SK-N-SH treated with all-trans-retinoic acid at 6 μM for 48 hours (cell line): ENCODE measurements around the gene TRRAP.

ENCODE experiments used
- ATAC-seq: fragments of 200-7000 bp; cut with Tn5 transposase; 3 replicates; pipeline ENCODE4 v1.9.1; 2020; ENCODE audit warnings: mild to moderate bottlenecking, moderate library complexity
- ARNTL ChIP-seq: fragments of 450-650 bp; formaldehyde crosslinking; IDR thresholded peaks from 2 replicates; pipeline ENCODE4 v1.5.0; 2020; ENCODE audit warnings: low read depth, mild to moderate bottlenecking, moderate library complexity, borderline replicate concordance
- BACH2 ChIP-seq: fragments of 250-450 bp; sonication (Bioruptor Pico); IDR thresholded peaks from 2 replicates; pipeline ENCODE4 v1.9.0; 2021; ENCODE audit warnings: mild to moderate bottlenecking, borderline replicate concordance
- CSDC2 ChIP-seq: fragments of 250-450 bp; sonication (Bioruptor Pico); IDR thresholded peaks from 2 replicates; pipeline ENCODE4 v1.5.0; 2020; ENCODE audit warnings: mild to moderate bottlenecking, moderate library complexity
- ESRRG ChIP-seq: fragments of 250-450 bp; sonication (Bioruptor Pico); IDR thresholded peaks from 2 replicates; pipeline ENCODE4 v1.6.1; 2021; ENCODE audit warnings: mild to moderate bottlenecking
- GLIS3 ChIP-seq: fragments of 250-450 bp; sonication (Bioruptor Pico); IDR thresholded peaks from 2 replicates; pipeline ENCODE4 v1.5.0; 2020; ENCODE audit warnings: mild to moderate bottlenecking, moderate library complexity
- ISL1 ChIP-seq: fragments of 250-450 bp; sonication (Bioruptor Pico); IDR thresholded peaks from 2 replicates; pipeline ENCODE4 v2.1.2; 2022; ENCODE audit warnings: mild to moderate bottlenecking, moderate library complexity
- OSR1 ChIP-seq: fragments of 250-450 bp; sonication (Bioruptor Pico); IDR thresholded peaks from 2 replicates; pipeline ENCODE4 v1.8.0; 2022; ENCODE audit warnings: moderate library complexity, mild to moderate bottlenecking, inconsistent platforms
- PPARA ChIP-seq: fragments of 250-450 bp; sonication (Bioruptor Pico); IDR thresholded peaks from 2 replicates; pipeline ENCODE4 v1.5.0; 2020; ENCODE audit warnings: mild to moderate bottlenecking, borderline replicate concordance
- SNAI2 ChIP-seq: fragments of 250-450 bp; sonication (Bioruptor Pico); IDR thresholded peaks from 2 replicates; pipeline ENCODE4 v1.5.0; 2020; ENCODE audit warnings: mild to moderate bottlenecking, moderate library complexity
- TCF4 ChIP-seq: fragments of 250-450 bp; sonication (Bioruptor Pico); IDR thresholded peaks from 2 replicates; pipeline ENCODE4 v1.8.0; 2021; ENCODE audit warnings: mild to moderate bottlenecking, moderate library complexity, borderline replicate concordance
- TOX ChIP-seq: fragments of 250-450 bp; sonication (Bioruptor Pico); IDR thresholded peaks from 2 replicates; pipeline ENCODE4 v1.8.0; 2021; ENCODE audit warnings: mild to moderate bottlenecking, moderate library complexity, borderline replicate concordance
- ZC3H10 ChIP-seq: fragments of 250-450 bp; sonication (Bioruptor Pico); IDR thresholded peaks from 2 replicates; pipeline ENCODE4 v1.5.1; 2021; ENCODE audit warnings: mild to moderate bottlenecking, moderate library complexity
- ZFP3 ChIP-seq: fragments of 250-450 bp; sonication (Bioruptor Pico); IDR thresholded peaks from 2 replicates; pipeline ENCODE4 v1.5.0; 2020; ENCODE audit warnings: mild to moderate bottlenecking, moderate library complexity
- ZFP30 ChIP-seq: fragments of 450-650 bp; formaldehyde crosslinking; IDR thresholded peaks from 2 replicates; pipeline ENCODE4 v1.5.0; 2022; ENCODE audit warnings: mild to moderate bottlenecking, moderate library complexity
- ZNF565 ChIP-seq: fragments of 450-650 bp; formaldehyde crosslinking; conservative IDR thresholded peaks from 2 replicates; pipeline ENCODE4 v1.5.0; 2020; ENCODE audit warnings: low read depth, mild to moderate bottlenecking, moderate library complexity
- ZNF70 ChIP-seq: fragments of 450-650 bp; formaldehyde crosslinking; IDR thresholded peaks from 2 replicates; pipeline ENCODE4 v1.5.0; 2020; ENCODE audit warnings: mild to moderate bottlenecking, moderate library complexity
- ZNF8 ChIP-seq: fragments of 450-650 bp; formaldehyde crosslinking; IDR thresholded peaks from 2 replicates; pipeline ENCODE4 v1.5.0; 2020; ENCODE audit warnings: mild to moderate bottlenecking, moderate library complexity
- TF ChIP-seq, protein P1 (sequence below): fragments of 250-450 bp; sonication (Bioruptor Pico); IDR thresholded peaks from 2 replicates; pipeline ENCODE4 v1.5.0; 2020; ENCODE audit warnings: mild to moderate bottlenecking, moderate library complexity
- TF ChIP-seq, protein P2 (sequence below): fragments of 250-450 bp; sonication (Bioruptor Pico); IDR thresholded peaks from 2 replicates; pipeline ENCODE4 v1.8.0; 2021; ENCODE audit warnings: low read depth, mild to moderate bottlenecking, moderate library complexity, borderline replicate concordance
- TF ChIP-seq, protein P3 (sequence below): fragments of 250-450 bp; sonication (Bioruptor Pico); IDR thresholded peaks from 2 replicates; pipeline ENCODE4 v1.5.1; 2021; ENCODE audit warnings: mild to moderate bottlenecking, moderate library complexity
- TF ChIP-seq, protein P4 (sequence below): fragments of 250-450 bp; sonication (Bioruptor Pico); IDR thresholded peaks from 2 replicates; pipeline ENCODE4 v1.8.0; 2020; ENCODE audit warnings: mild to moderate bottlenecking, moderate library complexity, borderline replicate concordance

TRRAP gene

DNA sequence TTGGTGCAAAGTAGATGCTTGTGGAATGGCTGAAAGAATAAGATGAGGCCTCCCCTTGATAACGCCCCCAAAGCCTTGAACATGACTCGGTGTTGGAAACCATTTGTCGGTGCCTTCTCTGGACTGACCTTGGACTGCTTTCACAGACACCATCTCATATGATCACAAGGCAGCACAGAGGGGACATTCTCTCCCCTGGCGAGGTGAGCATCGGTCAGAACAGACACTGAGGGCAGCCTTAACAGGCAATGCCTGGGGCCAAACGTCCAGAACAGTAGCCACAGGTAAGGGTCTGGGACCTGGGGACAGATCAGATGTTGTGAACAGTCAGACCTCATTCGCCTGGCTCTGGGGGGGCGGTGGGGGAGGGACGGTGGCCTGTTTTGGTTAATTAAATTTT lies 2.8 kb upstream of the TRRAP start:
- ATAC-seq = no peak
- TF ChIP-seq PPARA (CRISPR knock-in tag) = no peak

DNA sequence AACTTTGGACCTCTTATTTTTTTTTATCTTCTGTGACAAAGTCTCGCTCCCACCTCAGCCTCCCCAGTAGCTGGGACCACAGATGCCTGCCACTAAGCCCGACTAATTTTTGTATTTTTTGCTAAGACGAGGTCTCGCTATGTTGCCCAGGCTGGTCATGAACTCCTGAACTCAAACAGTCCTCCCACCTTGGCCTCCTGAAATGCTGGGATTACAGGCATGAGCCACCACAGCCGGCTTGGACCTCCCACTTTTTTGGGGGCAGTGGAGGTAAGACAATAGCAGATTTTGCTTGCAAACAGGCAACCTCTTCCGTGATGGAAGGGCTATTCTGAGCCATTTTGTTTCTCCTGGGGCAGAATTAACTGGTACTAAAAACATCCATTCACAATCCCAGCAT lies 1.2 kb upstream of the TRRAP start:
- TF ChIP-seq BACH2 (no peak), PPARA (CRISPR knock-in tag) (no peak), ZFP30 (CRISPR knock-in tag) (no peak), OSR1 (no peak), ZNF70 (CRISPR knock-in tag) (no peak), TCF4 (CRISPR knock-in tag) (no peak), SNAI2 (CRISPR knock-in tag) (no peak), ZFP3 (CRISPR knock-in tag) (no peak), GLIS3 (CRISPR knock-in tag) (no peak), ESRRG (no peak), ZC3H10 (no peak), TOX (no peak), ARNTL (CRISPR knock-in tag) (no peak), ZNF8 (CRISPR knock-in tag) (no peak), CSDC2 (CRISPR knock-in tag) (no peak), ZNF565 (CRISPR knock-in tag) (no peak)
- TF ChIP-seq, protein P1, sequence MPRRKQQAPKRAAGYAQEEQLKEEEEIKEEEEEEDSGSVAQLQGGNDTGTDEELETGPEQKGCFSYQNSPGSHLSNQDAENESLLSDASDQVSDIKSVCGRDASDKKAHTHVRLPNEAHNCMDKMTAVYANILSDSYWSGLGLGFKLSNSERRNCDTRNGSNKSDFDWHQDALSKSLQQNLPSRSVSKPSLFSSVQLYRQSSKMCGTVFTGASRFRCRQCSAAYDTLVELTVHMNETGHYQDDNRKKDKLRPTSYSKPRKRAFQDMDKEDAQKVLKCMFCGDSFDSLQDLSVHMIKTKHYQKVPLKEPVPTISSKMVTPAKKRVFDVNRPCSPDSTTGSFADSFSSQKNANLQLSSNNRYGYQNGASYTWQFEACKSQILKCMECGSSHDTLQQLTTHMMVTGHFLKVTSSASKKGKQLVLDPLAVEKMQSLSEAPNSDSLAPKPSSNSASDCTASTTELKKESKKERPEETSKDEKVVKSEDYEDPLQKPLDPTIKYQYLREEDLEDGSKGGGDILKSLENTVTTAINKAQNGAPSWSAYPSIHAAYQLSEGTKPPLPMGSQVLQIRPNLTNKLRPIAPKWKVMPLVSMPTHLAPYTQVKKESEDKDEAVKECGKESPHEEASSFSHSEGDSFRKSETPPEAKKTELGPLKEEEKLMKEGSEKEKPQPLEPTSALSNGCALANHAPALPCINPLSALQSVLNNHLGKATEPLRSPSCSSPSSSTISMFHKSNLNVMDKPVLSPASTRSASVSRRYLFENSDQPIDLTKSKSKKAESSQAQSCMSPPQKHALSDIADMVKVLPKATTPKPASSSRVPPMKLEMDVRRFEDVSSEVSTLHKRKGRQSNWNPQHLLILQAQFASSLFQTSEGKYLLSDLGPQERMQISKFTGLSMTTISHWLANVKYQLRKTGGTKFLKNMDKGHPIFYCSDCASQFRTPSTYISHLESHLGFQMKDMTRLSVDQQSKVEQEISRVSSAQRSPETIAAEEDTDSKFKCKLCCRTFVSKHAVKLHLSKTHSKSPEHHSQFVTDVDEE (CRISPR knock-in tag) = no peak
- TF ChIP-seq, protein P2, sequence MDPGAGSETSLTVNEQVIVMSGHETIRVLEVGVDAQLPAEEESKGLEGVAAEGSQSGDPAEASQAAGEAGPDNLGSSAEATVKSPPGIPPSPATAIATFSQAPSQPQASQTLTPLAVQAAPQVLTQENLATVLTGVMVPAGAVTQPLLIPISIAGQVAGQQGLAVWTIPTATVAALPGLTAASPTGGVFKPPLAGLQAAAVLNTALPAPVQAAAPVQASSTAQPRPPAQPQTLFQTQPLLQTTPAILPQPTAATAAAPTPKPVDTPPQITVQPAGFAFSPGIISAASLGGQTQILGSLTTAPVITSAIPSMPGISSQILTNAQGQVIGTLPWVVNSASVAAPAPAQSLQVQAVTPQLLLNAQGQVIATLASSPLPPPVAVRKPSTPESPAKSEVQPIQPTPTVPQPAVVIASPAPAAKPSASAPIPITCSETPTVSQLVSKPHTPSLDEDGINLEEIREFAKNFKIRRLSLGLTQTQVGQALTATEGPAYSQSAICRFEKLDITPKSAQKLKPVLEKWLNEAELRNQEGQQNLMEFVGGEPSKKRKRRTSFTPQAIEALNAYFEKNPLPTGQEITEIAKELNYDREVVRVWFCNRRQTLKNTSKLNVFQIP (CRISPR knock-in tag) = no peak
- TF ChIP-seq, protein P3, sequence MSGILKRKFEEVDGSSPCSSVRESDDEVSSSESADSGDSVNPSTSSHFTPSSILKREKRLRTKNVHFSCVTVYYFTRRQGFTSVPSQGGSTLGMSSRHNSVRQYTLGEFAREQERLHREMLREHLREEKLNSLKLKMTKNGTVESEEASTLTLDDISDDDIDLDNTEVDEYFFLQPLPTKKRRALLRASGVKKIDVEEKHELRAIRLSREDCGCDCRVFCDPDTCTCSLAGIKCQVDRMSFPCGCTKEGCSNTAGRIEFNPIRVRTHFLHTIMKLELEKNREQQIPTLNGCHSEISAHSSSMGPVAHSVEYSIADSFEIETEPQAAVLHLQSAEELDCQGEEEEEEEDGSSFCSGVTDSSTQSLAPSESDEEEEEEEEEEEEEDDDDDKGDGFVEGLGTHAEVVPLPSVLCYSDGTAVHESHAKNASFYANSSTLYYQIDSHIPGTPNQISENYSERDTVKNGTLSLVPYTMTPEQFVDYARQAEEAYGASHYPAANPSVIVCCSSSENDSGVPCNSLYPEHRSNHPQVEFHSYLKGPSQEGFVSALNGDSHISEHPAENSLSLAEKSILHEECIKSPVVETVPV (CRISPR knock-in tag) = no peak
- ATAC-seq = no peak

DNA sequence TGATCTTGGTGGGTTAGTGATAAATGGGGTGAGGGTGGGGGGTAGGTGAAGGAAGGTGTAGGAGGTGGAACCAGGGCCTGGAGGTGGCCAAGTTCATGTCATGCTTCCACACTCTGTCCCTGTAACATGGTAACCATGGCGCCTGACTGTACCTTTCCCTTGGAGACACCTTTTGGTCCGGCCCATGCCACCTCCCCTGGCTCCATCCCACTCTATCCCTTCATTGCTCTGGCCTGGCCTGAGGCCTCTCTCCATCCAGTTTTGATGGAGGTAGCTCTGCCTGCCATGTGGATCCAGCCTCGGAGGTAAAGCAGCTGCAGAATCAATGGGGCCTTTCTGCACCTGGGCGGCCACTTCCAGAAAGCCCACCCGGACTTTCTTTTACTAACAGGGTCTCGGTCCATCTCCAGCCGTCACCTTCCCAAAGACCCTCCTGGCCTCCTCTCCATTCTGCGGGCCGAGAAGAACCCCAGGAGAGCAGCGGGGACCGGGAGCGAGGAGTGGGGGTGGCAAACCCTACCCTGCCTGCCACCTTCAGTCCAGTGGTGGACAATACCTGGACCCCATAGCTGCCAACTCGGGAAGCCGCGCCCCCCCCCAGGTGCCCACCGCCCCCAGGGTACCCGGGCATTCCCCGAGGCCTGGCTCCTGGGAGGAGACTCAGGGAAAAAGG lies 504 bp upstream of the TRRAP start:
- TF ChIP-seq OSR1 (no peak), ISL1 (CRISPR knock-in tag) (no peak), ARNTL (CRISPR knock-in tag) (no peak), ZNF70 (CRISPR knock-in tag) (no peak), ZFP30 (CRISPR knock-in tag) (no peak), ZNF8 (CRISPR knock-in tag) (no peak), ZFP3 (CRISPR knock-in tag) (no peak)
- TF ChIP-seq, protein P2 (CRISPR knock-in tag) = no peak
- TF ChIP-seq, protein P3 (CRISPR knock-in tag) = no peak
- TF ChIP-seq, protein P4, sequence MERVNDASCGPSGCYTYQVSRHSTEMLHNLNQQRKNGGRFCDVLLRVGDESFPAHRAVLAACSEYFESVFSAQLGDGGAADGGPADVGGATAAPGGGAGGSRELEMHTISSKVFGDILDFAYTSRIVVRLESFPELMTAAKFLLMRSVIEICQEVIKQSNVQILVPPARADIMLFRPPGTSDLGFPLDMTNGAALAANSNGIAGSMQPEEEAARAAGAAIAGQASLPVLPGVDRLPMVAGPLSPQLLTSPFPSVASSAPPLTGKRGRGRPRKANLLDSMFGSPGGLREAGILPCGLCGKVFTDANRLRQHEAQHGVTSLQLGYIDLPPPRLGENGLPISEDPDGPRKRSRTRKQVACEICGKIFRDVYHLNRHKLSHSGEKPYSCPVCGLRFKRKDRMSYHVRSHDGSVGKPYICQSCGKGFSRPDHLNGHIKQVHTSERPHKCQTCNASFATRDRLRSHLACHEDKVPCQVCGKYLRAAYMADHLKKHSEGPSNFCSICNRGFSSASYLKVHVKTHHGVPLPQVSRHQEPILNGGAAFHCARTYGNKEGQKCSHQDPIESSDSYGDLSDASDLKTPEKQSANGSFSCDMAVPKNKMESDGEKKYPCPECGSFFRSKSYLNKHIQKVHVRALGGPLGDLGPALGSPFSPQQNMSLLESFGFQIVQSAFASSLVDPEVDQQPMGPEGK (CRISPR knock-in tag) = no peak

More for the DNA sequence above, 504 bp upstream of the TRRAP start:
- ATAC-seq = peak; percentile 42
